Skin epidermis (tissue), 12 donors: ENCODE results near the gene POLR2J3.
A peak's percentile ranks its signal among the peaks of the same experiment; 100 is the strongest.
"Not testable (repeated sequence)": the region's sequence is repeated elsewhere in the genome, so short reads cannot be mapped to it uniquely, and the experiment has no call there.

Experiments
- H3K27ac ChIP-seq, 21 experiments: fragments of 200-600 bp; sonication (generic) in 11 of 21; one replicate each; pipeline ENCODE4 v1.5.0; 2020; ENCODE audit warnings: mild to moderate bottlenecking in 3 of 21, inconsistent platforms in 2 of 21, moderate library complexity in 2 of 21
- H3K4me3 ChIP-seq, 7 experiments: fragments of 200-600 bp; sonication (generic) in 2 of 7; one replicate each; pipeline ENCODE4 v1.5.0; 2020; ENCODE audit warnings: inconsistent platforms in 2 of 7, mild to moderate bottlenecking in 2 of 7, moderate library complexity in 1 of 7

POLR2J3 gene

GRCh38 chr7:102527822-102528793 lies 44.3 kb downstream of the POLR2J3 start:
- not testable (repeated sequence) for H3K4me3 ChIP-seq, H3K27ac ChIP-seq

GRCh38 chr7:102527182-102527581 lies 45.2 kb downstream of the POLR2J3 start:
- H3K27ac ChIP-seq, H3K4me3 ChIP-seq: not testable (repeated sequence)

- H3K4me3 ChIP-seq, H3K27ac ChIP-seq: not testable (repeated sequence)
These were observed 47.6 kb downstream of the POLR2J3 start for GRCh38 chr7:102524803-102525202.

GRCh38 chr7:102520797-102521196 lies 51.6 kb downstream of the POLR2J3 start:
- H3K4me3 ChIP-seq, H3K27ac ChIP-seq: not testable (repeated sequence)

- H3K27ac ChIP-seq: not testable (repeated sequence)
- peak within 1 kb of the TSS in 2 of 7 experiments; percentile 13 to 36 for H3K4me3 ChIP-seq
These were observed 54.7 kb downstream of the POLR2J3 start, which contains the start of gene RASA4B for GRCh38 chr7:102517550-102518147. Gene RASA4B, minus strand, starts transcription at chr7:102517777. Its CDS starts 67 bp downstream, at chr7:102517710.
